Measurements from ENCODE around the gene MOGAT2. TPM values are rescaled to one million over a fixed set of nuclear protein-coding genes. Genes with fewer than 3 reads are reported as not detected.

MOGAT2 gene
- total RNA-seq, 4 donors from 2014 or later, result 30.5 to 598 (median 448) TPM

- peak in 1 of 3 donors; percentile 26 for DNase-seq
- Histone ChIP-seq H3K4me3 (no peak overlapping the region), H3K4me1 (no peaks in the 10 kb centered on the region), H3K9me3 (no peaks in the 10 kb centered on the region), H3K36me3 (no peaks in the 10 kb centered on the region), H3K27me3 (no peaks in the 10 kb centered on the region), H3K27ac (no peak overlapping the region)
- TF ChIP-seq POLR2A (IDR thresholded peaks at IDR 0.05) (no peak), CTCF (IDR thresholded peaks at IDR 0.05) (no peak)
Measured at GRCh38 chr11:75759832-75760231, 42.2 kb downstream of the MOGAT2 start.

GRCh38 chr11:75760243-75760642 is 42.6 kb downstream of the MOGAT2 start:
- no peaks in the 10 kb centered on the region for H3K9me3 ChIP-seq
- H3K4me1 ChIP-seq, result no peaks in the 10 kb centered on the region
- H3K27me3 ChIP-seq, result no peaks in the 10 kb centered on the region
- H3K27ac ChIP-seq, result no peak overlapping the region
- no peak for TF ChIP-seq POLR2A (IDR thresholded peaks at IDR 0.05)
- no peak for TF ChIP-seq CTCF (IDR thresholded peaks at IDR 0.05)
- no peak overlapping the region for H3K4me3 ChIP-seq
- DNase-seq, result no peak
- no peaks in the 10 kb centered on the region for H3K36me3 ChIP-seq

- H3K4me3 ChIP-seq, result no peak overlapping the region
- H3K36me3 ChIP-seq, result no peaks in the 10 kb centered on the region
- TF ChIP-seq POLR2A (IDR thresholded peaks at IDR 0.05), result no peak
- no peak for TF ChIP-seq CTCF (IDR thresholded peaks at IDR 0.05)
- no peaks in the 10 kb centered on the region for H3K4me1 ChIP-seq
- H3K27me3 ChIP-seq, result no peaks in the 10 kb centered on the region
- no peaks in the 10 kb centered on the region for H3K9me3 ChIP-seq
- H3K27ac ChIP-seq, result no peak overlapping the region
- DNase-seq, result no peak
Measured at GRCh38 chr11:75760710-75761493, 43.3 kb downstream of the MOGAT2 start.

GRCh38 chr11:75762158-75762557 is 44.5 kb downstream of the MOGAT2 start:
- Histone ChIP-seq H3K4me3 (no peak overlapping the region), H3K27ac (no peak overlapping the region)

GRCh38 chr11:75762885-75763284 is 45.2 kb downstream of the MOGAT2 start:
- DNase-seq, result peak in 1 of 3 donors; percentile 15
- no peaks in the 10 kb centered on the region for H3K9me3 ChIP-seq
- H3K36me3 ChIP-seq, result no peaks in the 10 kb centered on the region
- no peak overlapping the region for H3K4me3 ChIP-seq
- TF ChIP-seq POLR2A (IDR thresholded peaks at IDR 0.05), result no peak
- TF ChIP-seq CTCF (IDR thresholded peaks at IDR 0.05), result no peak
- peaks cover 0 to 4% (median 2%) of the 10 kb centered on the region in 4 donors for H3K4me1 ChIP-seq
- H3K27me3 ChIP-seq, result no peaks in the 10 kb centered on the region
- H3K27ac ChIP-seq, result no peak overlapping the region

More at GRCh38 chr11:75762158-75762557, 44.5 kb downstream of the MOGAT2 start:
- Histone ChIP-seq H3K36me3 (no peaks in the 10 kb centered on the region), H3K27me3 (no peaks in the 10 kb centered on the region), H3K9me3 (no peaks in the 10 kb centered on the region), H3K4me1 (no peaks in the 10 kb centered on the region)
- TF ChIP-seq POLR2A (IDR thresholded peaks at IDR 0.05) (no peak), CTCF (IDR thresholded peaks at IDR 0.05) (no peak)
- DNase-seq, result peak in 1 of 3 donors; percentile 17

Data from Peyer's patch (tissue), 4 donors.